K562 (cell line): ENCODE results near the gene ZBED2. TPM values are rescaled to one million over a fixed set of nuclear protein-coding genes. Genes with fewer than 3 reads are reported as not detected.

ENCODE experiments used
- ATAC-seq: fragments of 200-7000 bp; cut with Tn5 transposase; 3 replicates; pipeline ENCODE4 v1.9.1; 2020; ENCODE audit warnings: moderate library complexity
- BruUV-seq: library from RNA; stranded (reverse); fragments of 400-500 nt; replicated peaks from 2 replicates; lab custom pipeline; 2021; lab: Mats Ljungman, UMichigan
- CTCF ChIA-PET: fragments of 300-600 bp; formaldehyde crosslinking; extraction: SDS; loops from one replicate; lab custom pipeline; 2021; ENCODE audit warnings: low intra/inter-chr PET ratio; lab: Yijun Ruan, JAX
- POLR2A ChIA-PET: fragments of 300-600, 350-650 bp; sonication (Branson Sonifier 250); formaldehyde crosslinking; extraction: SDS; loops from one replicate; lab custom pipeline; 2021; ENCODE audit warnings: antibody characterized with exemption, inconsistent platforms; lab: Yijun Ruan, JAX
- DNase-seq, 4 experiments: peaks; one replicate each; pipeline versions ENCODE4 v3.0.0 to v3.0.0-alpha.2; 2011 to 2018; ENCODE audit warnings: low spot score in 3 of 4, mixed read lengths in 3 of 4; ENCODE audit errors: extremely low read depth in 1 of 4
- FAIRE-seq: peaks from 2 replicates; lab custom pipeline; 2011; peaks lifted over from hg19 to GRCh38; lab: Jason Lieb, UNC
- H2AFZ ChIP-seq: 2 replicates; pipeline ENCODE4 v1.6.0; 2011; ENCODE audit warnings: low read depth, low read length, control low read depth, inconsistent platforms
- H3K27ac ChIP-seq: fragments of 200-600 bp; 3 replicates; pipeline ENCODE4 v1.8.0; 2011; ENCODE audit warnings: low read depth, mild to moderate bottlenecking, control low read depth, inconsistent platforms, low read length, moderate library complexity, mixed read lengths; ENCODE audit errors: extremely low read depth
- H3K27me3 ChIP-seq, 2 experiments: fragments of 300-600 bp in 1 of 2; 2 replicates in 1 of 2; 3 replicates in 1 of 2; pipeline versions ENCODE4 v1.6.0 to v1.8.0; 2011; ENCODE audit warnings: inconsistent platforms in 2 of 2, low read length in 2 of 2, mild to moderate bottlenecking in 1 of 2, mixed read lengths in 1 of 2, moderate library complexity in 1 of 2; ENCODE audit not compliant: control insufficient read depth in 2 of 2, insufficient read depth in 2 of 2
- H3K36me3 ChIP-seq: fragments of 300-600 bp; 3 replicates; pipeline ENCODE4 v1.8.0; 2011; ENCODE audit warnings: mild to moderate bottlenecking, low read length, inconsistent platforms; ENCODE audit not compliant: control insufficient read depth, insufficient read depth
- H3K4me1 ChIP-seq, 2 experiments: fragments of 200-600 bp in 1 of 2; replicated peaks in 1 of 2; 2 replicates in 1 of 2; 3 replicates in 1 of 2; pipeline versions ENCODE4 v1.5.1 to v1.8.0; 2011; ENCODE audit warnings: inconsistent platforms in 2 of 2, low read length in 2 of 2, mild to moderate bottlenecking in 1 of 2, mixed read lengths in 1 of 2, moderate library complexity in 1 of 2; ENCODE audit not compliant: control insufficient read depth in 2 of 2, insufficient read depth in 2 of 2
- H3K4me2 ChIP-seq: 2 replicates; pipeline ENCODE4 v1.6.1; 2011; ENCODE audit warnings: low read length, control low read depth, inconsistent platforms, mixed read lengths; ENCODE audit not compliant: insufficient read depth
- H3K4me3 ChIP-seq: fragments of 200-600 bp; sonication (generic), shearing (Covaris generic); 2 replicates; pipeline ENCODE4 v1.5.1; 2016; ENCODE audit warnings: control low read depth, inconsistent platforms
- H3K79me2 ChIP-seq: fragments of 200-600 bp; 3 replicates; pipeline ENCODE4 v1.8.0; 2011; ENCODE audit warnings: low read length, inconsistent platforms; ENCODE audit not compliant: control insufficient read depth, insufficient read depth
- H3K9ac ChIP-seq, 2 experiments: 2 replicates each; pipeline versions ENCODE4 v1.6.0 to v1.6.1; 2011; ENCODE audit warnings: low read depth in 2 of 2, low read length in 2 of 2, control low read depth in 1 of 2, inconsistent platforms in 1 of 2, mild to moderate bottlenecking in 1 of 2, mixed read lengths in 1 of 2; ENCODE audit not compliant: insufficient read depth in 1 of 2
- H3K9me1 ChIP-seq: one replicate; pipeline ENCODE4 v1.6.0; 2011; ENCODE audit warnings: inconsistent platforms, mild to moderate bottlenecking, low read length, moderate library complexity; ENCODE audit not compliant: control insufficient read depth, insufficient read depth
- H3K9me3 ChIP-seq: replicated peaks from 2 replicates; pipeline ENCODE4 v1.5.1; 2011; ENCODE audit warnings: low read depth, low read length, inconsistent platforms; ENCODE audit not compliant: control insufficient read depth, insufficient read depth
- H4K20me1 ChIP-seq: replicated peaks from 2 replicates; pipeline ENCODE4 v1.6.1; 2011; ENCODE audit warnings: low read length, inconsistent platforms, mixed read lengths; ENCODE audit not compliant: control insufficient read depth, insufficient read depth
- CREB5 ChIP-seq: fragments of 250-450 bp; sonication (Bioruptor Pico); IDR thresholded peaks from 2 replicates; pipeline ENCODE4 v1.5.0; 2020; ENCODE audit warnings: mild to moderate bottlenecking
- MTA1 ChIP-seq: fragments of 450-650 bp; IDR thresholded peaks from 2 replicates; pipeline ENCODE4 v1.6.1; 2017; ENCODE audit warnings: borderline replicate concordance
- MXI1 ChIP-seq: IDR thresholded peaks from 2 replicates; pipeline ENCODE4 v1.6.1; 2011; ENCODE audit warnings: low read depth, mild to moderate bottlenecking, improper control_type of control experiment, low read length
- NEUROD1 ChIP-seq: fragments of 150-350 bp; IDR thresholded peaks from 2 replicates; pipeline ENCODE4 v1.6.1; 2014; ENCODE audit warnings: borderline replicate concordance, low read length, low read depth; ENCODE audit not compliant: partially characterized antibody
- NFE2L1 ChIP-seq: fragments of 450-650 bp; IDR thresholded peaks from 2 replicates; pipeline ENCODE4 v1.6.1; 2016; ENCODE audit warnings: missing genetic modification characterization, low read depth, mild to moderate bottlenecking, missing compliant biosample characterization, moderate library complexity, borderline replicate concordance
- SREBF1 ChIP-seq: fragments of 150-350 bp; IDR thresholded peaks from 2 replicates; pipeline ENCODE4 v1.6.1; 2014; ENCODE audit warnings: antibody characterized with exemption, low read depth, low read length, borderline replicate concordance
- STAG1 ChIP-seq: sonication (generic); formaldehyde crosslinking; IDR thresholded peaks from 2 replicates; pipeline ENCODE4 v1.5.0; 2020; ENCODE audit warnings: missing genetic modification reagents, borderline replicate concordance
- ZNF133 ChIP-seq: fragments of 250-450 bp; sonication (Bioruptor Pico); IDR thresholded peaks from 2 replicates; pipeline ENCODE4 v1.4.0; 2020; ENCODE audit warnings: mild to moderate bottlenecking
- ZNF143 ChIP-seq: sonication (generic); formaldehyde crosslinking; IDR thresholded peaks from 2 replicates; pipeline ENCODE4 v1.9.0; 2022; ENCODE audit warnings: mild to moderate bottlenecking, missing genetic modification reagents
- WGBS: fragments of 100-300 bp; shearing (Covaris generic); methylation state at CpG from one replicate; pipeline ENCODE4 v1.1.6; 2016; ENCODE audit warnings: low coverage, mixed read lengths; ENCODE audit not compliant: insufficient coverage; ENCODE audit errors: missing lambda C conversion rate; 5-methylcytosine and 5-hydroxymethylcytosine counted together
- in situ Hi-C: fragments of 300-500 bp; cut with MboI; formaldehyde crosslinking; loops from 4 replicates; pipeline ENCODE4 v1.15.0; 2018; ENCODE audit warnings: inconsistent platforms, mixed read lengths
- intact Hi-C: fragments of 100-400 bp; cut with micrococcal nuclease; formaldehyde crosslinking; loops from 2 replicates; pipeline ENCODE4 v1.14.2; 2022
- polyA plus RNA-seq, 8 experiments: library from polyadenylated mRNA; depleted of rRNA in 4 of 8; stranded (reverse) in 5 of 8; unstranded in 3 of 8; fragments of >200 nt; fragmentation: Nextera tagmentation in 2 of 8; fragmentation: Illumina TruSeq in 1 of 8; extraction: Ambion mirVana in 2 of 8; extraction: Trizol in 1 of 8; gene quantifications; 2 replicates each; pipeline versions ENCODE4 v1.2.1 to v1.2.3, GENCODE V29; 2011 to 2014; ENCODE audit warnings: inconsistent platforms in 1 of 8, missing spikeins in 1 of 8
- total RNA-seq, 7 experiments: library from RNA; depleted of rRNA in 6 of 7; stranded (reverse); fragments of >200 nt in 6 of 7; fragmentation: Illumina TruSeq in 2 of 7; extraction: Trizol in 2 of 7; gene quantifications; 2 replicates each; pipeline versions ENCODE4 v1.2.1 to v1.2.3, GENCODE V29; 2011 to 2021; ENCODE audit warnings: low replicate concordance in 1 of 7

Gene ZBED2
- total and polyA plus RNA-seq, 9 of the 15 experiments (the other 6 are each of a cell fraction or from before 2014, with no cell fraction given), result 0.11 TPM; not detected in 8

- no peak for TF ChIP-seq MTA1
- TF ChIP-seq ZNF143, result no peak
- no peak for TF ChIP-seq CREB5 (CRISPR knock-in tag)
- no peak for TF ChIP-seq NEUROD1
Measured at GRCh38 chr3:111608383-111608782, 13.2 kb upstream of the ZBED2 start (continued).

GRCh38 chr3:111607240-111607920 lies 12.2 kb upstream of the ZBED2 start:
- Histone ChIP-seq H3K4me1 (no peaks in the 10 kb centered on the region), H3K9ac (no peak overlapping the region), H3K4me2 (no peak overlapping the region), H4K20me1 (no peaks in the 10 kb centered on the region), H3K27ac (no peak overlapping the region), H3K27me3 (no peaks in the 10 kb centered on the region), H3K9me3 (no peaks in the 10 kb centered on the region), H3K9me1 (no peaks in the 10 kb centered on the region), H3K79me2 (no peaks in the 10 kb centered on the region), H2AFZ (no peak overlapping the region), H3K4me3 (no peak overlapping the region), H3K36me3 (no peaks in the 10 kb centered on the region)
- no peak for FAIRE-seq
- CTCF ChIA-PET, result no interaction called here
- no TSS peak for BruUV-seq
- ATAC-seq, result no peak
- POLR2A ChIA-PET, result no interaction called here
- intact Hi-C loops, result no loop called here
- WGBS, result 5% methylated on average over 2 of the region's 3 CpGs
- no peak for TF ChIP-seq STAG1 (CRISPR knock-in tag)
- TF ChIP-seq SREBF1, result no peak
- TF ChIP-seq NFE2L1, result no peak
- no peak for TF ChIP-seq ZNF133 (CRISPR knock-in tag)
- no peak for TF ChIP-seq MXI1
- in situ Hi-C loops, result no loop called here
- no peak for DNase-seq
